Stimulated activated CD8-positive, alpha-beta memory T cell treated with anti-CD3 and anti-CD28 coated beads, Interleukin-15, amount 100 ng/mL, for 48 hours (primary cell): ENCODE data around the gene LGALS3.

Experiments
- DNase-seq, 2 donors: peaks; one replicate each; pipeline ENCODE4 v3.0.0-alpha.2; 2020; ENCODE audit warnings: low read depth in 2 of 2

Gene LGALS3

DNA sequence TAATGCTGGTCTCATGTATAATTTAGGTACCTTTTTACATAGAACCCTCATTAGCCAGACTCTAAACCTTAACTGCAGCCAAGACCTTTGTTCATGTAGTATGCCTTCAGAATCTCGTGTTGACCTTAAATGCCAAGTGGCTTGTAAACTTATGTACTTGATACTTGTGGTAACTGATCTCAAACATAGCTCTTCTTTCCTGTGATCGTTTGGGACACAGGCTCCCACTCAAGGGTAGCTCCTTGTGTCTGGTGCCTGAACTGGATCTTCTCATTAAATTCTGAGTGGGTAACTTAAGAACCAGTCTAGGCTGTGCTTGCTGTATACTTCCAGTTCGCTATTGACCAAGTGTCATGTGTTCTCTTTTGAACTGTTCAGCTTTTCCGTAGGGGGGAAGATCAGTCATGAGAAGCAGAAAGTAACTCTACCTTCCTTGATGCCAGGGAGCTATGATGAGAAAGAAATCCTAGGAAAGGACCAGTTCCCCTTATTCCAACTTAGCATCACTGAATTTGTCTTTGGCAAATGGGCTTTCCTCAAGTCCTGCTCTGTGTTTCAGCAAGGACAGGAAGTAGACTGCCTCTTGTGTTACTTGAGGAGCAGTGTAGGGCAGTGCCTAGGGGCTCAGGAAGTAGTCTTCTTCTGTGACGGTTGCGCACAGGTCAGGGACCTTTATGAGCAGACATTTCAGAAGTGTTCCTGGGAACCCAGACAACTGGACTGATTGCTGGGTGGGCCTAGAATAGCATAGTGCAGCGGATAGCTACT lies 2.5 kb downstream of the LGALS3 start:
- DNase-seq: no peak

DNA sequence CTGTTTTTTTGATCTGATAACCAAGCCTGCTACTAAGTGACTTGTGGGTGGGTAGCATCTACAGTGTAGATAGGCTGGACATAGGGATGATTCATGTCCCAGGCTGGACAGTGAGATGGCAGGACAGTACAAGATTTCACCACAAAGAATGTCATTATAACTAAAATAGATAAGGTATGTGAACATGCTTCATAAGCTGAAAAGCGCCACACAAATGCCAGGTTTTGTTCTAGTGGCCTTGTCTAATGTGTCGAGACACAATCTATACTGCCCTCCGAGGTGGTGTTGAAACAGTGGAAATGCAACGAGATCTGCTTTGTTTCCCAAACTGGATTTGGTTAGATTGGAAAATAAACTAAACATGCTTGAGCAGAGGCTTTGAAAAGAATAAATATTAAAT lies 4.4 kb downstream of the LGALS3 start:
- DNase-seq: no peak

DNA sequence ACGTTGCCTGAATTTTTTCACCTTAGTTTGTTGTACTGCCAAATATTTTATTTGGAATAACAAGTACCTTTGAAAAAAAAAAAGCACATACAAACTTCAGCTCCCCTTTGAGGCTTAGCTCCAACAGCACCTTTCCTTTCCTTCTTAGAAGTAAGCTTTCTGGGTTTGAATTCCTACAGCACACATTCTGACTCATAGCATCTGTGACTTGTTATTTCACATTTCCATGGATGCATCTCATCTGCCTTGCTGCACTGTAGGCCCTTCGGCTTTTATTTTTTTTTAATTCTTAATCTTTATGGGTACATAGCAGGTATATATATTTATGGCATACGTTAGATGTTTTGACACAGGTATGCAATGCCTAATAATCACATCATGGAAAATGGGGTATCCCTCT lies 7.2 kb downstream of the LGALS3 start:
- no peak for DNase-seq

DNA sequence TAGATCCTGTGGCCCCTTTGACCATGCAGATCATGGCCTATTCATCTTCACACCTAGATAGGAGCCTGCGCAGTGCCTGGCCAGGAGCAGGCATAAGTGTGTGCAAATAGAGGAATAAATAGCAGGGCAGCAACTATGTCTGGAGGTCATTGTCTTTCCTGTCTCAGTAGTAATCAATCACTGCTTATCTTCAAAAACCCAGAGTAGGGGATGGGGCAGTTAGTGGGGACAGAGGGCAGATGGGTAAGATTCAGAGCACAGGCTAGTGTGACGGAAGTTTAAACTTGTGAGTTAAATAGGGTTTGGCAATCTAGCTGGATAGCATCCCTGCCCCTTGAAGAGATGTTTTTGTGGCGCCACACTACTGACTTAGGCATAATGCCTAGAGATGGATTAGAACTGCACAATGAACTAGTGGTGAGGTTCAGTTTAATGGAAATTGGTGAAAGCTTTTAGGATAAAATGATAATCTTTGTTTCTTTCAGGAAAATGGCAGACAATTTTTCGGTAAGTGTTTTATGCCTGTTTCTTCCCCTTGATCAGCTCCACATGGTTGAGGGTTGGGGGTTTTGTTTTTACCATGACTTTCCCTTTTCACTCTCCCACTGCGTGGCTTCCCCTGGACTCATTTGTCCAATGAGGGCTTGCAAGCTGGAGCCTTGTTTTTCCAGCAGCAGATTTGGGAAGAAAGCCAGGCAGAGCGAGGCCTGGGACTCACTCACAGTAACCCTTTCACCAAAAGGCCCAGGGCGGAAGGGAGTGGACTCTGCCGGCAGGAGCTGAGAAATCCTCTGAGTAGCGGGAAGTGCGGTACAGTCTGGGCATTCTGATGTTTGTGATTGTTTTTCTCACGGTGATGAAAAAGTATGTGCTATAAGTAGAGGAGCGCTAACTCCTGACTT lies 8.1 kb downstream of the LGALS3 start:
- DNase-seq: no peak

DNA sequence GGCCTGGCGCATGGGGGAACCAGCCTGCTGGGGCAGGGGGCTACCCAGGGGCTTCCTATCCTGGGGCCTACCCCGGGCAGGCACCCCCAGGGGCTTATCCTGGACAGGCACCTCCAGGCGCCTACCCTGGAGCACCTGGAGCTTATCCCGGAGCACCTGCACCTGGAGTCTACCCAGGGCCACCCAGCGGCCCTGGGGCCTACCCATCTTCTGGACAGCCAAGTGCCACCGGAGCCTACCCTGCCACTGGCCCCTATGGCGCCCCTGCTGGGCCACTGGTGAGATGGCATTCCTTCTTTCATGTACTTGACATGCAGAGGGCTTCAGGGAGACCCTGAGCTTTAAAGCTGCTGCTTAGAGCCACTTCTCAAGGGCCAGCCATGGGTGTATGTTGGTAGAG lies 9.0 kb downstream of the LGALS3 start:
- no peak for DNase-seq

DNA sequence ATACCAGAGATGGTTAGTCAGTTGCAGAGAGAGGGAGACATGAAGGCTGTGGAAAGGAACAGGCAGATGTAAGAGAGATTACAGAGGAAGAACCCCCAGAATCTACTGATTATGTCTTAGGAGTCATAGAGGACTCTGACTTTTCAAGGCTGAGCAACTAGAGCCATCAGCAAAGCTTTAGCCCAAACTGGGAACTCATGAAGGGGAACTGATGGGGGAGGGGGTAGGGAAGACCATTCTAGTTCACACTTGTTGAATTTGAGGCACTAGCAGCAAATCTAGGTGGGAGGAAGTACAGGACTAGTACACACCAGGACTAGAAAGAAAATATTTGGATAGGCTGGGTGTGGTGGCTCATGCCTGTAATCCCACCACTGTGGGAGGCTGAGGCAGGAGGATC lies 10.1 kb downstream of the LGALS3 start:
- DNase-seq: no peak

DNA sequence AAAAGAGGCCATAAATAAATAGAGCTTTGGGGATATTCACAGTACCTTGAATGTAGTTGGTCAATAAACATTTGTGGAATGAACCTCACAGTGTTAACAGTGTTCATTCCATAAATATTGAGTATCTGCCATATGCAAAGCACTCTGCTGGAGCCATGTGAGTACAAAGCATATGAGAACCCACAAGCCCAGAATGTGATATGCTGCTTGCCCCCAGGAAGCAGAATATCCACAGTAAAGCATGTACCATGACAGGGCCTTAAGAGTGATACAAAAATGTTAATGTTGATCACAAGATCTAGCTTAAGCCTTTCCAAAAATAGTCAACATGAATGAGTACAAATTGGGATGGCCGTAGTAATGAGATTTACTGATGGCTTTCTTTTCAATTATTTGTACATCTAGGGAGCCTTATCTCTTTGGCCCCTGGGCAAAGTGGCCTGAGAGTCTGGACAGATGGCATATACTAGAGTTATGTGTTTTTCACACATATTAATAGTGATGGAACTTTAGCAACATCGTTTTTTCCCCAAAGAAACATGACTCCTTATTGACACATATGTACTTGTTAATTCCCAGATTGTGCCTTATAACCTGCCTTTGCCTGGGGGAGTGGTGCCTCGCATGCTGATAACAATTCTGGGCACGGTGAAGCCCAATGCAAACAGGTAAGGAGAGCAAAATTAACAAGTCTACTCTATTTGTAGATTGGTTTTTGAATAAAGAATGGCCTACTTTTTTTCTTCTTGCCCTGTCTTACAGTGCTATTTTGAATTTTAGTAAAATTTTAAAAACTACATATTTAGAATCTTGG lies 10.9 kb downstream of the LGALS3 start:
- DNase-seq: no peak

DNA sequence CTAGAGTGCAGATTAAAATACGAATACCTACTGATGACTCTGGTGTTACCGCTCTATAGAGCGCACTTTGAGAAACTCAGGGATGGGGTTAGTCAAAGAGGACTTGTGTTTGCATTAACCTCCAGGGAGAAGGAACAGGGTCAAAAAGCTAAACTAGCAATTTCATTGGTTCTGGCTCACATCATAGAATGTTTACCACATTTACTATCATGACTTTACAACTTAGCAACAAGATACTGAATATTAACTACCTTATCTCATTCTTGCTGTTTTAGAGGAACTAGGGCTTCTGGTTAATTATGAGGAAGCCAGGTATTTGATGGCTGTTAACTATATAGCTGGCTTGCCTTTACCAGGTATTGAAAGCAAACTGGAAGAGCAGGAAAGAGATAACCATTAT lies 12.8 kb downstream of the LGALS3 start:
- no peak for DNase-seq

DNA sequence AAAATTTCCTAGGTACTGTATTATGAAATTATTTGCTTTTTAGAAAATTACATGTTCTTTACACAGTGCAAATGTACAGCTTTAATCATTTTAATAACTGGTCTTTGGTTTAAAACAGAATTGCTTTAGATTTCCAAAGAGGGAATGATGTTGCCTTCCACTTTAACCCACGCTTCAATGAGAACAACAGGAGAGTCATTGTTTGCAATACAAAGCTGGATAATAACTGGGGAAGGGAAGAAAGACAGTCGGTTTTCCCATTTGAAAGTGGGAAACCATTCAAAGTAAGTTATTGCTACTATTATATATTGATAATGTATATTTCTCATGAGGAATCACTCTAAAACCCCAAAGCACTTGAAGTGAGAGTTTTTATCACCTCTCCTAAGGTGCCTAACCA lies 13.4 kb downstream of the LGALS3 start:
- DNase-seq: no peak

DNA sequence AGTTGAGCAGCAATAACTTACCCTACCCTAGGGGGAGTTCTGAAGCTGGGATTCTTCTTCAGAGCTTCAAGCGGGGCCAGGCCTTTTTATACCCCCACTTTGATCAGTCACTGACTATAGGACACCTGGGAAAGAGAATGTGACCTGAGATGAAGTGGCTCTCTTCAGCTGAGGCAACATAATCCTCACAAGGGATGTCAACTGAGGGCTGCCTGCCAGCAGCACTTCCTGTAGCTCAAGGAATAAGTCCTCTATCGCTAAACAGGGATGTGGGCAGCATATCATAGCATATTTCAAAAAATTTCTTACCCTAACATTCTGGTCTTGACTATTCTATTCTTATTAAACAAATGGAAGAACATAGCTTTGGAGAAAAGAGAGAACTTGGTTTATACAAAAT lies 17.4 kb downstream of the LGALS3 start:
- DNase-seq: no peak

DNA sequence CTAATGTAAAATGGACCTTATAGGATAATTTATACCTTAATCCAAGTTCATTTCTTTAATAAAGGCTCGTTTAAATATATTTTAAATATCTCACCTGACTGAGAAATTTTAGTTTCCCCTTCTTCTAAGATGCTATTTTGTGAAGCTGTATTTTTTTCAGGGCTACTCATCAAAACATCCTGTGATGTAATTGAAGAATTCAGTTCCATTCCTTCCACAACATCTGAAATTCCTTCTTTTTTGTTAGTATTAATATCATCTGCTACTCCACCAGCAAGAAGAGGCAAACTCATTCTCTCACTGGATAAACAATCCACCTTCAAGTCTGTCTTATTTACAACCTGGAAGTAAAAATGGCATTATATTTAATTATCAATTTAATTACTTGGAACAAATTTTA lies 22.5 kb downstream of the LGALS3 start:
- no peak for DNase-seq

DNA sequence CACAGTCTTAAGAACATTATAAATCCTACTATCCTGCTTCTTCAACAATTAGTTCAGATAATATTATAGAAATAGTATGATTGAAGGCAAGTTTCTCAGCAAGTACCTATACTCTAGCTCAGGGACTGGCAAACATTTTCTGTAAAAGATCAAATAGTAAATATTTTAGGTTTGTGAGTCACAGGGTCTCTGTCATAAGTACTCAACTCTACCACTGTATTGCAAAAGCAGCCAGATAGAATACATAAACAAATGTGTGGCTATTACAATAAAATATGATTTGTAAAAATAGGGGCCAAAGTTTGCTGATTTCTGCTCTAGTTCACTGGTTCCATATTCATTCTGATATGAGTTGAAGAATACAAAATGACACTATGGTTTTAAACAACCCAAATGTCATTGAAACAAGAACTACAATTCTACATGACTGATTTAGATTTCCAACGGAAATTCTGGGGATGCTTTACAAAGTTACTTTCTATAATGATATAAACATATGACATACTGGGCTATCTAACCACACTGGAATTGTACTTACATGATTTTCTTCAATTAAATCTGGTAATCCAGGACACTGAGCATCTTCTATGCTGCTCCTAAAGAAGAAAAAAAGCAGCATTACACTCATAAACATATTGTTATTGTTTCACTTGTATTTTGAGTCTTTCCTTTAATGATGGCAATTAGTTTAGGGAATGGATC lies 23.2 kb downstream of the LGALS3 start:
- DNase-seq: no peak

DNA sequence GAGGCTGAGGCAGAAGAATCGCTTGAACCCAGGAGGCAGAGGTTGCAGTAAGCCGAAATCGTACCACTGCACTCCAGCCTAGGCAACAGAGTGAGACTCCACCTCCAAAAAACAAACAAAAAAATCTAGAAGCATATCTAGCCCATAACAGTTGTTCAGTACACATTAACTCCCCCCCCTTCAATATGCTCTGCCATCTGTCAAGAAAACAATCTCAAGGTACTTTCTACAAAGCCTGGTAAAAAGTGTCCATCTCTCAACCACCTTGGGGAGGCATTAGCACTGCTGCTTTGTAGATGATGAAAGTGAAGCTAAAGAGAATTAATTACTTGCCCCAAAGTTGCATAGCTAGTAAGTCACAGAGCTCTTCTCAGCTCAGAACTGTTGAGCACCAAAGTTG lies 24.9 kb downstream of the LGALS3 start:
- DNase-seq: no peak

DNA sequence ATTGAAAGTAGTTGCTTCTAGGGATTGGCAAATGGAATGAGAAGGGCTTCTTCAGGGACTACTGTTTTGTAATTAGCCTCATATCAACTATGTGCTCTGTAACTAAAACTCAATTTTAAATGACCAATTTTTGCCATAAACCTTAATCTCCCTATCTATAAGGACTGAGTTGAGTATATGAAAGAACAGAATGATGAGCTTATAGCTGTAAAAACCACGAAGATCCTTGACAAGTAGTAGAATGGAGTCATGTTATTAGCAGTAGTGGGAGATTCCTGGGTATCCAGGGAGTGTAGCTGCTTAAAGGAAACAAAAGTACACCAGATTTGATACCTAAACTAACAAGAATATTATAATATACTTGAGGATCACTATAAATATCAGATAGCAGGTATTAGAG lies 28.0 kb downstream of the LGALS3 start:
- DNase-seq: no peak

DNA sequence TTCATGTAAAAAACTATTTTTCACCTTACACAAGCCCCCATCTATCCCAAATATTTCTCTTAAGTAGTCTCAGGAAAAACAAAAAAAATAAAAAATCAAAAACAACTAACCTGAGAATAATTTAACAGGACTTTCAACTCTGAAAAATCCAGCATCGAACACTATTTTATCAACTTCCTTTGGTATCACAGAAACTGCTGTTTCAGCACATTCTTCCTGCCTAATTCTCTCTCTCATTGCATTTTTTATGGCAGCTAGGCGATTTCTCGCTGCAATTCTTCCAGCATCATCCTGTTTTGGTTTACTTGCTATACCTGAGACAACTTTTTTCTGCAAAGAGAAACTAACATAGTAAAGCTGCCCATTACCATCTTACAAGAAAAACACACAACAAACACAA lies 29.4 kb downstream of the LGALS3 start:
- no peak for DNase-seq

DNA sequence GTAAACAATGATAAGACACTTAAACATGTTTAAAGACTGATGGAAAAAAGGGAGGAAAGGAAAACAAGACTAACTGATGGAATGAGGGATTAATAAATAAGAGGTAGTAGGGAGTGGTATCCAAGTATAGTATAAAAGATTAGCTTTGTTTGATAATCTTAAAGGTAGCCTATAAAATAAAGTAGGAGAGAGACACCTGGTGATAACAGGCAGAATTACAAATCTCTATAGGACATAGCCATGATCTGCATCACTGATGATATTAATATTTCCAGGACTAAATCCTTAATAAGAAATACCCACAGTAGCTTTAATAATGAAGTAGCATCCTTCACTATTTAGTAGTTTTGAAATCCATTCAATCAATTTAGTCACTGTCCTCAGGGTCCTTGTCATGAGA lies 31.9 kb downstream of the LGALS3 start:
- no peak for DNase-seq

DNA sequence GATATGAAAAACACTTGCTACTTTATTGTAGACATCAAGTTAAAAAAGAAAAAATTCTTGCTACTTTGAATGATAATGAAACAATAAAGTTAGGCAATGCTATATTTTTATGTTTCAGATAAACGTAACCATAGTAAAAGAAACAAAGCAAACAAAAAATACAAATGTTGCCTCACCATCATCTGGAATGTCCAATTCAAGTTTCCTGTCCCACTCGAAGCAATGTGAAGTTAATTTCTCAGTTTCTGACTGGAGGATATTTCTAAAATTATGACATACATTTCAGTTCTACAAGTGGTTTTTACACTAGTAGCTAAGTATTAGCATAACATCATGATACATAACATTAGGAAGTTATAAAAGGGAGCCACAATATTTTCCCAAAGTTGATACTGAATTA lies 41.5 kb downstream of the LGALS3 start:
- no peak for DNase-seq

DNA sequence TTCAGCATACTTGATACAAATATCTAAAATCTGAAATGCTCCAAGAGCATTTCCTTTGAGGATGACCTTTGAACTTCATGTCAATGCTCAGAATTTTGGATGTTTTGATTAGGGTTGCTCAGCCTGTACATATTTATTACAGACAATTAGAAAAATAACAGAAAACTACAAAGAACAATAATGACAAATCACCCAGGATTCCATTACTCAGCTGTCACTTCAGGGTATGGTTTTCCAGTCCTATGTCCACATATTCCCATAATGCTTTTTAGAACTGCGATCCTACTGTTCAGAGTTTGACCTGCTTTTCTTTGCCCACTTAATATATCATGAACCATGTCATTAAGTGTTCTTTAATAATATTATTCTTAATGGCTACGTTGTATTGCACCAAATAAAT lies 51.0 kb downstream of the LGALS3 start:
- DNase-seq: no peak

DNA sequence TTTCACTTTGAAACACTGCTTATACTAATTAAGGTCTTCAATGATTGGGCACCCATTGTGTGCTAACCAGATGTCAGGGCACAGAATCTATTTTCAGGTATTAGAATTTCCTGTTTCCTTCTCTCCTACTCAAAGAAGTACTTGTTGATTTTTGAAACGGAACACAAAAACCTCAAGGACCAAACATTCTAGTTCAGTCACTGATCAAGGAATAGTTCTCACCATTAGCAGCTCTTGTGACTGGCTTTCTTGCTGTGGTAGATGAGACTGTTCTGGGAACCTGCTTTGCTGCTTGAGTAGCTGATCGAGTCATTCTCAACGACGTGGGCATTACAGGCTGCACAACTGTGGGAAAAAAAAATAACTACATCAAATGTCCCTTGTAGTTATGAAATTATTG lies 51.4 kb downstream of the LGALS3 start:
- DNase-seq: no peak

DNA sequence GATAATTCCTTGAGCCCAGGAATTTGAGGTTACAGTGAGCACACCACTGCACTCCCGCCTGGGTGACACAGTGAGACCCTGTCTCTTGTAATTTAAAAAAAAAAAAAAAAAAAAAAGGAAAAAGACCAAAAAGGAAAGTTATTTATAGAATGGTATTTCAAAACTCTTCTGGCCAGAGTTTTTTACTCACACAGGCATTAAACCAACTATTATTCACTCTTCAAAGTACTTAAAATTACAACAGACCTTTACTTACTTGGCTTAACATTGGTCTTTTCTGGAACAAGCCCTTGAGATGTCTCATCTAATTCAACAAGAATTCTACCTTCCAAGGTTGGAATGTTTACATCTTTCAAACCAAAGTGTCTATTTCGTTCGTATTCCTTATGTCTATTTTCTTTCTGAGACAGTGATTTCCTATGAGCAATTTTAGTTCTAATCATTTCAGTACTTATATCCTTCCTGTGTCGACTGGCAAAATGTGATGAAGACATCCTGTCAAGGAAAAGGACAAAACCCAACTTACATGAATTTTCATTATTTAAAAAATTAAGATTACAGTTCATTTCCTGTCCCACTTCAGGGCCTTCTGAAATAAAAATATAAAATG lies 59.7 kb downstream of the LGALS3 start:
- DNase-seq: no peak

DNA sequence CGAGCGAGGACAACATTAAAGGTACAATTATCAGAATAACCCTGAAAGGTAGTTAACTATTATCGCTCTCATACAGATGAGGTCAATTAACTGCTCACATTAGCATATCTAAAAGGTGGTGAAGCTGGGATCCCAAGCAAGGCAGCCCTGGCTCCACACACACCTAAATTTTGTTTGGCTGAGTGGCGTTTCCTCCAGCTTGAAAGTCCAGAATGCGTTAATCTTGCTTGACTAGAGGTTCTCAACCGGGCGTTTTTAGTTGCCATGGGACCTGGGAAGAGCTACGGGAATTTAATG lies 61.8 kb downstream of the LGALS3 start:
- no peak for DNase-seq
